Esophagus squamous epithelium (tissue), 5 donors: ENCODE results near the gene SHISA6. TPM values are rescaled to one million over a fixed set of nuclear protein-coding genes. Genes with fewer than 3 reads are reported as not detected.

Source experiments
- DNase-seq: peaks from one replicate; lab custom pipeline; 2025; lab: John Stamatoyannopoulos, UW
- H3K27ac ChIP-seq, 4 donors: fragments of 200-600 bp; sonication (generic); one replicate each; pipeline ENCODE4 v1.5.1; 2016 to 2019; ENCODE audit warnings: mild to moderate bottlenecking in 1 of 4
- H3K27me3 ChIP-seq, 4 donors: fragments of 200-600 bp; sonication (generic); 1 replicate in 3 of 4; 2 replicates in 1 of 4; pipeline versions ENCODE4 v1.5.1 to v1.6.0; 2017 to 2021; ENCODE audit warnings: antibody characterized with exemption in 1 of 4
- H3K36me3 ChIP-seq, 3 donors: fragments of 200-600 bp; sonication (generic); one replicate each; pipeline ENCODE4 v1.5.1; 2016 to 2019
- H3K4me1 ChIP-seq, 3 donors: fragments of 200-600 bp; sonication (generic); one replicate each; pipeline ENCODE4 v1.5.1; 2017 to 2019
- H3K4me3 ChIP-seq, 4 donors: fragments of 200-600 bp; sonication (generic); 1 replicate in 3 of 4; 2 replicates in 1 of 4; pipeline ENCODE4 v1.5.1; 2016 to 2019; ENCODE audit warnings: mild to moderate bottlenecking in 2 of 4, moderate library complexity in 1 of 4
- H3K9me3 ChIP-seq, 3 donors: fragments of 200-600 bp; sonication (generic); one replicate each; pipeline ENCODE4 v1.5.1; 2016 to 2019
- POLR2A ChIP-seq, 4 donors: fragments of 450-650 bp; IDR thresholded peaks; one replicate each; pipeline ENCODE4 v1.6.1; 2017; ENCODE audit warnings: antibody characterized with exemption in 4 of 4, mild to moderate bottlenecking in 4 of 4, moderate library complexity in 3 of 4
- WGBS, 2 donors: methylation state at CpG; one replicate each; pipeline ENCODE4 v1.1.5; 2018; 5-methylcytosine and 5-hydroxymethylcytosine counted together
- intact Hi-C: fragments of 100-400 bp; cut with DNase I; formaldehyde crosslinking; loops from one replicate; pipeline ENCODE4 v1.15.0; 2022
- total RNA-seq, 4 donors: library from RNA; depleted of rRNA; stranded (reverse); fragments of >200 nt; gene quantifications; one replicate each; pipeline ENCODE4 v1.1.0, GENCODE V29; 2016
- TF ChIP-seq, protein P1 (sequence below), 6 experiments: fragments of 450-650 bp in 4 of 6; fragments of 200-600 bp in 2 of 6; sonication (generic) in 2 of 6; IDR thresholded peaks; one replicate each; pipeline ENCODE4 v1.5.1; 2016 to 2019; ENCODE audit warnings: antibody characterized with exemption in 6 of 6, mild to moderate bottlenecking in 4 of 6, moderate library complexity in 4 of 6
- donor health status: DM: yes; HTN: yes; CAD: no.

The SHISA6 gene
- total RNA-seq, 4 donors from 2014 or later: 0.19 to 1.5 (median 0.71) TPM

GRCh38 chr17:11612956-11613355, 371.9 kb downstream of the SHISA6 start:
- H3K27ac ChIP-seq: no peak overlapping the region
- TF ChIP-seq, protein P1, sequence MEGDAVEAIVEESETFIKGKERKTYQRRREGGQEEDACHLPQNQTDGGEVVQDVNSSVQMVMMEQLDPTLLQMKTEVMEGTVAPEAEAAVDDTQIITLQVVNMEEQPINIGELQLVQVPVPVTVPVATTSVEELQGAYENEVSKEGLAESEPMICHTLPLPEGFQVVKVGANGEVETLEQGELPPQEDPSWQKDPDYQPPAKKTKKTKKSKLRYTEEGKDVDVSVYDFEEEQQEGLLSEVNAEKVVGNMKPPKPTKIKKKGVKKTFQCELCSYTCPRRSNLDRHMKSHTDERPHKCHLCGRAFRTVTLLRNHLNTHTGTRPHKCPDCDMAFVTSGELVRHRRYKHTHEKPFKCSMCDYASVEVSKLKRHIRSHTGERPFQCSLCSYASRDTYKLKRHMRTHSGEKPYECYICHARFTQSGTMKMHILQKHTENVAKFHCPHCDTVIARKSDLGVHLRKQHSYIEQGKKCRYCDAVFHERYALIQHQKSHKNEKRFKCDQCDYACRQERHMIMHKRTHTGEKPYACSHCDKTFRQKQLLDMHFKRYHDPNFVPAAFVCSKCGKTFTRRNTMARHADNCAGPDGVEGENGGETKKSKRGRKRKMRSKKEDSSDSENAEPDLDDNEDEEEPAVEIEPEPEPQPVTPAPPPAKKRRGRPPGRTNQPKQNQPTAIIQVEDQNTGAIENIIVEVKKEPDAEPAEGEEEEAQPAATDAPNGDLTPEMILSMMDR (IDR thresholded peaks at IDR 0.05): no peak
- no peak for TF ChIP-seq POLR2A (IDR thresholded peaks at IDR 0.05)
- H3K4me1 ChIP-seq: peaks cover 0 to 28% (median 3%) of the 10 kb centered on the region in 3 donors
- DNase-seq: no peak
- H3K27me3 ChIP-seq: no peaks in the 10 kb centered on the region
- H3K36me3 ChIP-seq: no peaks in the 10 kb centered on the region
- no peaks in the 10 kb centered on the region for H3K9me3 ChIP-seq
- 20 to 36% methylated on average over 1 to 2 of the region's 2 CpGs for WGBS, 2 donors
- intact Hi-C loops: no loop called here
- H3K4me3 ChIP-seq: no peak overlapping the region
